CD1c-positive myeloid dendritic cell (primary cell): Measurements from ENCODE around the gene EBI3.
A peak's percentile ranks its signal among the peaks of the same experiment; 100 is the strongest.
"Not testable (repeated sequence)": the region's sequence is repeated elsewhere in the genome, so short reads cannot be mapped to it uniquely, and the experiment has no call there.

Source experiments
- DNase-seq: peaks from one replicate; pipeline ENCODE4 v3.0.0-alpha.2; 2016; ENCODE audit errors: extremely low spot score

The EBI3 gene

GRCh38 chr19:4229179-4229931 lies at the start of gene EBI3:
Gene EBI3 (plus strand): TSS chr19:4229523. CDS start chr19:4229551, 28 bp downstream.
- DNase-seq: peak; percentile 62

- peak; percentile 25 for DNase-seq
Observed at GRCh38 chr19:4181053-4181508, 48.2 kb upstream of the EBI3 start.

- peak; percentile 98 for DNase-seq
Observed at GRCh38 chr19:4182084-4182810, 47.1 kb upstream of the EBI3 start, which contains the start of the genes ANKRD24 and SIRT6. Gene ANKRD24 (plus strand): TSS chr19:4182689. CDS start chr19:4186426, 3,737 bp downstream. Gene SIRT6 (minus strand): TSS chr19:4182563. CDS start chr19:4182539, 24 bp downstream.

- peak; percentile 78 for DNase-seq
Observed at GRCh38 chr19:4183967-4184717, 45.2 kb upstream of the EBI3 start.

GRCh38 chr19:4184718-4185352 lies 44.5 kb upstream of the EBI3 start:
- DNase-seq: no peak

- no peak for DNase-seq
Observed at GRCh38 chr19:4185413-4186086, 43.8 kb upstream of the EBI3 start.

- DNase-seq: peak; percentile 81
Observed at GRCh38 chr19:4186087-4186993, 43.0 kb upstream of the EBI3 start.

- no peak for DNase-seq
Observed at GRCh38 chr19:4187313-4188122, 41.8 kb upstream of the EBI3 start.

GRCh38 chr19:4189641-4190040 lies 39.7 kb upstream of the EBI3 start:
- no peak for DNase-seq

- DNase-seq: not testable (repeated sequence)
Observed at GRCh38 chr19:4192537-4192936, 36.8 kb upstream of the EBI3 start.

GRCh38 chr19:4194353-4194752 lies 35.0 kb upstream of the EBI3 start:
- no peak for DNase-seq

- no peak for DNase-seq
Observed at GRCh38 chr19:4196009-4196408, 33.3 kb upstream of the EBI3 start.

- no peak for DNase-seq
Observed at GRCh38 chr19:4196587-4197148, 32.7 kb upstream of the EBI3 start.

- no peak for DNase-seq
Observed at GRCh38 chr19:4197228-4197624, 32.1 kb upstream of the EBI3 start.

- no peak for DNase-seq
Observed at GRCh38 chr19:4197625-4198466, 31.5 kb upstream of the EBI3 start.

- no peak for DNase-seq
Observed at GRCh38 chr19:4198467-4199126, 30.7 kb upstream of the EBI3 start.

GRCh38 chr19:4199699-4200293 lies 29.5 kb upstream of the EBI3 start:
- DNase-seq: no peak
